ENCODE measurements around the gene FARP1.

FARP1 gene

DNA sequence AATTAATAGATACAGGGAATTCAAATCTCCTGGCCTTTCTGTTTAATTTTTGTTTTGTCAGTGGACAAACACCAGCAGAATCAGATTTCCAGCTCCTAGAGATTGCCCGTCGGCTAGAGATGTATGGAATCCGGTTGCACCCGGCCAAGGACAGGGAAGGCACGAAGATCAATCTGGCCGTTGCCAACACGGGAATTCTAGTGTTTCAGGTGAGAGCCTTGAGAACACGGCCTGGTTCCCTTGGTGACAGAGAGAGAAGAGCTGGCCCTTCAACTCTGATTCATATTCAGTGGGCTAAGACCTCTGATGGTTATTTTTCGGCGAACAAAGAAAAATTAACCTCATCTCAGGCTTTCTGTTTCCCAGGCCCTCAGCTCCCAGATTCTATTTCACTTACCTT is 242.7 kb downstream of the FARP1 start:
- H3K4me3 Mint-ChIP-seq = no peak overlapping the region
- H3K9me3 Mint-ChIP-seq = no peaks in the 10 kb centered on the region
- H3K27ac Mint-ChIP-seq = no peak overlapping the region
- H3K4me1 Mint-ChIP-seq (ENCODE audit: low read depth) = no peaks in the 10 kb centered on the region
- DNase-seq = no peak
- H3K27me3 Mint-ChIP-seq = peaks cover 39% of the 10 kb centered on the region
- no peaks in the 10 kb centered on the region for H3K36me3 Mint-ChIP-seq (ENCODE audit: low read depth)

DNA sequence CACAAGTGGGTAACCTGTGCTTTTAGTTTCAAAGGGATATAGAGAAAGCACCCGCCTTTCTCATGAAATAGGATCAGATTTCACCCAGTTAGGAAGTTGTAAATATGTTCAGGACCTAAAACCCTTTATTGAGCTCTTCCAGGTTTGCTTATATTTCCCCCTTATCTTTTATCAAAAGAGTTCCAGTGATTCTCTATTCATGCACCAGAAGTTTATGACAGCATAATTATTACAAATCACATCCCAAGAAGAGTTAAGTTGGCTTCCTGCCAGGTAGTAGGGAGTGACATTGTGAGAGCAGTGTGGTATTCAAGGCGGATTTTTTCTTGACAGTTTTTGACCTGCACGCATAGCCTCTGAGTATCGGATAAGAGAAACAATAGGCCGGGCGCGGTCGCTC is 243.7 kb downstream of the FARP1 start:
- Mint-ChIP-seq H3K27me3 (peaks cover 39% of the 10 kb centered on the region), H3K27ac (no peak overlapping the region), H3K36me3 (ENCODE audit: low read depth) (no peaks in the 10 kb centered on the region), H3K4me1 (ENCODE audit: low read depth) (no peaks in the 10 kb centered on the region), H3K9me3 (no peaks in the 10 kb centered on the region), H3K4me3 (no peak overlapping the region)
- no peak for DNase-seq

DNA sequence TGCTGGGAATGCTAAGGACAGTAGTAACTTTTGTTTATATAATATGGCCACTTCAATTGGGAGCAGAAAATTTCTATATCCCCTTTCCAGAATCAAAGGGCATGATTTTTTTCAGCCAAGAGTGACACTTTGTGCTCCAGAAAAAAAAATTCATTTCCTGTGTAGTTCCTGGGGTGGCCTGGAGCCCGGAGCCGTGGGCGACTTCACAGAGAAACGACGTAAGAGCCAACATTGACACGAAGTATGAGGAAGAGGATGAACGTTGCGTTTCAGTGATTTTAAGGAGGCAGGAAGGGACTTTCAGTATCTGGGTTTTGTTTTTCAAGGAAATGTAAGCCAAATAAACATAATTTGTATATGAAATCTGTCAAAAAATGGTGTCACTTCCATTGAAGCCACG is 246.4 kb downstream of the FARP1 start:
- Mint-ChIP-seq H3K9me3 (no peaks in the 10 kb centered on the region), H3K4me1 (ENCODE audit: low read depth) (no peaks in the 10 kb centered on the region), H3K27me3 (peaks cover 28% of the 10 kb centered on the region), H3K36me3 (ENCODE audit: low read depth) (no peaks in the 10 kb centered on the region), H3K4me3 (no peak overlapping the region), H3K27ac (no peak overlapping the region)
- no peak for DNase-seq

DNA sequence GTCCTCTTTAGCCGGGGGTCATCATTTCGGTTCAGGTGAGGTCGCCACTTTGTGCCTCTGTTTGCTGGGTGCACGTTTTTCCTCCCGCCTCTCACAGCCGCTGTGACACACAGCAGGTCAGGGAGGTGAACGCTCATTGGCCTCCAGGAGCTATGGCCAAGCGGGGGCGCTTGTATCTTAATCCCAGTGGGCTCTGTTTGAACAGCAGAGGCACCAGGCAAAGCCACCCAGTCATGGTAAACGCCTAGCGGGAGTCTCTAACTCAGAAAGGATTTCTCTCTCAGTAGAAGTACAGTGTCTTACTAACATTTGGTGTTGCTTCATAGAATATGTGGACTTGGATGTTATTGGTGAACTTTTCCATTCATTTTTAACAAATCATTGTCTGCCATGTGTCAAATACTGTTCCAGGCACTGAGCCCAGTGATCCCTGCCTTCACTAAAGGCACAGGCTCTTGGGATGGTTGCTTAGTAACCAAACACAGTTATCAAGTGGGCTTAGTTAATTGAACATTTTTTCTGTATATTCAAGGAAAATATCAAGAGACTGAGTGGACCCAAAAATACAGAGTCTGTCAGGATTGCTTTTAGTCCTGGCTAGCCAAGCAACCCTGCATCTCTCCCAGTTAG is 247.3 kb downstream of the FARP1 start:
- H3K27ac Mint-ChIP-seq = no peak overlapping the region

DNA sequence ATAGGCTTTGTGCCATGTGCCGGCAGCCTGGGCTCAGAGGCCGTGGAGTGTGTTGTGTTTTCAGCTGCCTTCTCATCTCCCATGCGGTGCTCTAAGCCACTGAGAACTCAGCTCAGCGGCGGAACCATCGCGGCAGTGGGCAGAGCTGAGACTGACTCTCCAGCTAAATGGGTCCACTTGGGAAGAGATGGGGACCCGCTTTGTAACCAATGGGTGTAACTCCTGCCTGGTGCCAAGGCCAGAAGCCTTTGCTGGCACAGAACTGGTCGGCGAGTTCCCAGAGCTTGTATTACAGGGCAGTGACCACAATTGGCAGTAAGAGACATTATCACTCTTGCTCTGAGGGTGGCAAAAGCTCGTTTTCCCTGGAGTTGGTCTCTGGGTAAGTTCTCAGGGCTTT is 251.0 kb downstream of the FARP1 start:
- DNase-seq = no peak
- H3K9me3 Mint-ChIP-seq = no peaks in the 10 kb centered on the region
- H3K36me3 Mint-ChIP-seq (ENCODE audit: low read depth) = no peaks in the 10 kb centered on the region
- no peaks in the 10 kb centered on the region for H3K4me1 Mint-ChIP-seq (ENCODE audit: low read depth)
- no peak overlapping the region for H3K27ac Mint-ChIP-seq
- no peak overlapping the region for H3K4me3 Mint-ChIP-seq
- peaks cover 11% of the 10 kb centered on the region for H3K27me3 Mint-ChIP-seq

More for the DNA sequence above, 247.3 kb downstream of the FARP1 start:
- no peaks in the 10 kb centered on the region for H3K36me3 Mint-ChIP-seq (ENCODE audit: low read depth)
- DNase-seq = no peak
- no peaks in the 10 kb centered on the region for H3K4me1 Mint-ChIP-seq (ENCODE audit: low read depth)
- peaks cover 21% of the 10 kb centered on the region for H3K27me3 Mint-ChIP-seq
- no peaks in the 10 kb centered on the region for H3K9me3 Mint-ChIP-seq
- H3K4me3 Mint-ChIP-seq = no peak overlapping the region

DNA sequence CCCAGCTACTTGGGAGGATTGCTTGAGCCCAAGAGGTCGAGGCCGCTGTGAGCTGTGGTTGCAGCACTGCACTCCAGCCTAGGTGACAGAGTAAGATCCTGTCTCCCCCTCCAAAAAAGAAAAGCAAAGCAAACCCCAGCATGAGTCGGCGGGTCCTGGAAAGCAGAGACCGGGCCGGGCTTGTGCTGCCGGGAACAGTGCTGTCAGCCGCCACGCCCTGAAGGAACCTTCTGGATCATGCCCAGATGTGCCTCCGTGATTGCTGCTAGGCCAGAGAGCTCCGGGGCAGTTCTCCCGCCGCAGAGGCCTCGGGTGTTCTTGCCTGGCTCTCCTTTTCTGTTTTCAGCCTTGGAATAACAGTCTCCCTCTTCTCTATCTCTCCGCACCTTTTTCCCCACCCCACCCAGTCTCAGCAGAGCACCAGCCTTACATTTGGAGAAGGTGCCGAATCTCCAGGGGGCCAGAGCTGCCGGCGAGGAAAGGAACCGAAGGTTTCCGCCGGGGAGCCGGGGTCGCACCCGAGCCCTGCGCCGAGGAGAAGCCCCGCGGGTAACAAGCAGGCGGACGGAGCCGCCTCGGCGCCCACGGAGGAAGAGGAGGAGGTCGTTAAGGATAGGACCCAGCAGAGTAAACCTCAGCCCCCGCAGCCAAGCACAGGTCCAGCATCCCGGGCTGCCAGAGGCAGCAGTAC is 252.1 kb downstream of the FARP1 start:
- H3K27me3 Mint-ChIP-seq = peaks cover 5% of the 10 kb centered on the region

DNA sequence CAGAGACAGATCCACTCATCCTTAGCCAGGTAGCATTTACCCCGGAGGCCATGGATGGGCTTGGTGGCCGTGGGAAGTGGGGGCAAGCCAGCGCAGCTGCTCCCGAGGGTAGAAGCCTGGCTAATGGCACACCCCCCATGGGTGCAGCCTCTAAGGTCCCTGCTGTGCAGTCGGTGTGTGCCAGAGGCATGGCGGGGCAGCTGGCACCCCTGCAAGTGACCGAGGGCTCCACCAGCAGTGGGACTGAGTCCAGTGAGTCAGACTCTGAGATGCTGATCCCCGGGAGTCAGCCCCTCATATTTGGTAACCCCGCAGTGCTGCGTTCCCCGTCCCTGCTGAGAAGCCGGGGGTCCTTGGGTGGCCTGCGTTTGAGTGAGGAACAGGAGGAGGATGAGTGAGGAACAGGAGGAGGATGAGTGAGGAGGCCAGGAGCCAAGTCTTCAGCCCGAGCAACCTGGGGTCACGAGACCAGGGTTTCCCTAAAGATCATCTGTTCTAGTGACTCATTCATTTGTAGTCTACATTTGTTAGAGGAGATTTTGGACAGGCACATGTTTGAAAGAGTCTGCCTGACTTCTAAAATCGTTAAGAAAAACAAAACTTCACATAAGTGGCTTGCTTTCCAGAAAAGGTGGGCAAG is 253.3 kb downstream of the FARP1 start:
- peaks cover 5% of the 10 kb centered on the region for H3K27me3 Mint-ChIP-seq
- no peaks in the 10 kb centered on the region for H3K4me1 Mint-ChIP-seq (ENCODE audit: low read depth)
- H3K4me3 Mint-ChIP-seq = no peak overlapping the region
- no peak for DNase-seq
- no peaks in the 10 kb centered on the region for H3K9me3 Mint-ChIP-seq
- H3K36me3 Mint-ChIP-seq (ENCODE audit: low read depth) = no peaks in the 10 kb centered on the region
- H3K27ac Mint-ChIP-seq = no peak overlapping the region

More for the DNA sequence above, 252.1 kb downstream of the FARP1 start:
- Mint-ChIP-seq H3K4me1 (ENCODE audit: low read depth) (no peaks in the 10 kb centered on the region), H3K9me3 (no peaks in the 10 kb centered on the region), H3K36me3 (ENCODE audit: low read depth) (no peaks in the 10 kb centered on the region), H3K27ac (no peak overlapping the region), H3K4me3 (no peak overlapping the region)
- no peak for DNase-seq

DNA sequence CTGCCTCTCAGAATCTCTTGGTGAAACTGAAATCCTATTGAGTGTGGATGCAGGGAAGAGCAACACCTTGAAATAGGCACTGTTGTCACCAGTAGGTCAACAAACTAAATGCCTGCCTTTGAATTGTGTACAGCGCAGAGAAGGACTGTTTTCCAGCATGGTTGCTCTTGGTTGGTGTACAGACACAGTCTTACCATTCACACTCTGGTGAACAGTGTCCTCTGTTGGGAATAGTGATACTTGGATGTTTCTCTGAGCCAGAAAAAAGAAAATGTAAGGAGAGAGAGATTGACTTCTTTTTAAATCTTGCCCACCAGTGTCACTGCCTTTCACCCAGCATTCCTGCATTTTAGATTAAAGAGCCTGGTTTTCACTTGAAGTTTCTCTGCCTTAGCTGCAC is 254.3 kb downstream of the FARP1 start:
- Mint-ChIP-seq H3K4me3 (no peak overlapping the region), H3K27me3 (peaks cover 5% of the 10 kb centered on the region), H3K36me3 (ENCODE audit: low read depth) (no peaks in the 10 kb centered on the region), H3K9me3 (no peaks in the 10 kb centered on the region), H3K27ac (no peak overlapping the region), H3K4me1 (ENCODE audit: low read depth) (no peaks in the 10 kb centered on the region)
- no peak for DNase-seq

DNA sequence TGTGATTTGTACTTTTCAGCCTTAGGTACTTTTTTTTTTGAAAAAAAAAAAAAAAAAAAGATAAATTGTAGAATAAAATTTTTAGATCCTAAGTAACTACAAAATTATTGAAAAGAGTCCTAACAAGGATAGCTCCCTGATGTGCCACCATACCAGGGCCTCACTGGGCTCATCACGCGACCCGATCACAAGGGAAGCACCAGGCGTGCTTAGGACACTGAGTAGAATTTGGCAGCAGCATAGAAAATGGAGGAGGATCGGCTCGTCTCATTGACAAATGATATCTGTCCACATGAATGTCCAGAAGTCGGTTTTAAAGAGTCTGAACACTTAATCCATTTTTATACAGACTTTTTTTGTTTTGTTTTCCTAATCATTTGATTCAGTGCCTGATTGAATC is 255.0 kb downstream of the FARP1 start:
- H3K27ac Mint-ChIP-seq = no peak overlapping the region

DNA sequence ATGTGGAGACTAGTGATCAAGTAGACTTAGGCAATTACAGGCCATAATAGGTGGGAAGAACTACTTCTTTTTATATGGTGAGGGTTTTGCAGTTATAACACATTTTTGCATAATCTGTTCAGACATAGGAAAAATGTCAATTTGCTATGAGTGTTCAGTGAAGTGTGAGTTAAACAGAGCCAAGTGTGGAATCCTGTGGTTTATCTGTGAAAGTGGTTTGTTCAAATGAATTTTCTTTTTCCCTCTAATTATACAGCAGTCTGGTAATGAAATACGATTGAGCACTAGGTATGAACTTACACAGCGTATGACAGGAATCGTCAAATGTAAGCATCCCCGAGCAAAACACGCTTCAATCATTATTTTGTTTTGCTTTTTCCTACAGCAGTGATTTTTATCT is 255.7 kb downstream of the FARP1 start:
- Mint-ChIP-seq H3K9me3 (no peaks in the 10 kb centered on the region), H3K36me3 (ENCODE audit: low read depth) (no peaks in the 10 kb centered on the region), H3K27me3 (peaks cover 5% of the 10 kb centered on the region), H3K4me1 (ENCODE audit: low read depth) (no peaks in the 10 kb centered on the region), H3K4me3 (no peak overlapping the region), H3K27ac (no peak overlapping the region)
- no peak for DNase-seq

More for the DNA sequence above, 255.0 kb downstream of the FARP1 start:
- Mint-ChIP-seq H3K4me3 (no peak overlapping the region), H3K27me3 (peaks cover 5% of the 10 kb centered on the region), H3K4me1 (ENCODE audit: low read depth) (no peaks in the 10 kb centered on the region), H3K36me3 (ENCODE audit: low read depth) (no peaks in the 10 kb centered on the region), H3K9me3 (no peaks in the 10 kb centered on the region)
- no peak for DNase-seq

DNA sequence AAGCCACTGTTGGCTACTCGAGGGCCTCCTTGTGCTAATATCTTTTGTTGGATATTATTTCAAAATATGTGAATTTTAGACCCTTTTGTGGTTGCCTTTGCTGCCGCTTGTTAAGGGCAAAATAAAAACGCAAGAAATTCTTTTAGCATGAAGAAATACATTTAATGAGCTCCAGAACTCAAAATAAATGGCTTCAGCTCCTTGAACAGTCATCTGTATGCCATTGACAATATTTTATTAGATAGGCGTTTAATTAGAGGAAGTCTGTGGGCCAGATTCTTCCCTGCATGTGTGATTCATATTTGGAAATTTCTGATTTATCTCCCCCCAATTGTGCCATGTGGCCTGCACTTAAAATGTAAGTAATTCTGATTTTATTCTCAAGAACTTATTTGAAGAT is 256.9 kb downstream of the FARP1 start:
- Mint-ChIP-seq H3K9me3 (no peaks in the 10 kb centered on the region), H3K36me3 (ENCODE audit: low read depth) (no peaks in the 10 kb centered on the region), H3K27me3 (peaks cover 5% of the 10 kb centered on the region), H3K4me3 (no peak overlapping the region), H3K27ac (no peak overlapping the region), H3K4me1 (ENCODE audit: low read depth) (no peaks in the 10 kb centered on the region)
- no peak for DNase-seq

DNA sequence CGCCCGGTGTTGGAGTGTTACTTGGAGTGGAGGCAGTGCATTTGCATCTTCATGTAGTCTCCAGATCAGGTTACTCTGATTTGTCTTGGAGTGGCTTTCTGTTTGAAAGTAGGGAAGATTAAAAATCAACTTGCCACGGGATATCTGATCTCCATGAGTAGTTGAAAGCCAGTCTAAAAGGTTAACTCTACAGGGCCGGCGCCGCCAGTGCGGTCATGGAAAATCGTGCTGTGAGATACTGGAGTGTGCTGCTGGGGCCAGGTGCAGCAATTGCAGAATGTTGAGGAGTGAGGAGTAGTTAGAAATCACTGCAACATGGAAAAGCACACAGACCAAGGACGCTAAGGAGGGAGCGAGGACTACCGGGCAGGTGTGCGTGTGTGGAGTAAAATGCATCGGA is 259.0 kb downstream of the FARP1 start:
- no peaks in the 10 kb centered on the region for H3K9me3 Mint-ChIP-seq
- H3K4me3 Mint-ChIP-seq = no peak overlapping the region
- peaks cover 5% of the 10 kb centered on the region for H3K27me3 Mint-ChIP-seq
- H3K4me1 Mint-ChIP-seq (ENCODE audit: low read depth) = no peaks in the 10 kb centered on the region
- DNase-seq = no peak
- H3K27ac Mint-ChIP-seq = no peak overlapping the region
- no peaks in the 10 kb centered on the region for H3K36me3 Mint-ChIP-seq (ENCODE audit: low read depth)

DNA sequence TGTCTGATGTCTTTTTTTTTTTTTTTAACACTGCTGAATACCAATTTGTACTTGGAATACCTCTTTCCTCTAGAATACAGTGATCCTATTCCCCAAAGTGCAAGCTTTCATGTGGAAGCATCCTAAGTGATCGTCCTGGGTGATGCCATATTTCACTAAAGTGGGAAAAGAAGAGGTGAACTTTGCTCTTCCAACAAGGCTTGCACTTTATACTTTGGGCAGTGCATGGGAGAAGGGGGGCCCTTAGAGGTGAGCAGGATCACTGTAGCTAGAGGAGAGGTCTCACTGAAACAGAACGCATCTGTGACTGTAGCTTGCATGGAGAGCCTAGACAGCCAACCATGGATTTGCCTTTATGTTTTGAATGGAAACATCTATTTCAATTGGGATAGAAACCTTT is 260.2 kb downstream of the FARP1 start:
- H3K4me1 Mint-ChIP-seq (ENCODE audit: low read depth) = no peaks in the 10 kb centered on the region
- no peak overlapping the region for H3K27ac Mint-ChIP-seq
- DNase-seq = no peak
- H3K27me3 Mint-ChIP-seq = no peaks in the 10 kb centered on the region
- H3K36me3 Mint-ChIP-seq (ENCODE audit: low read depth) = no peaks in the 10 kb centered on the region
- H3K4me3 Mint-ChIP-seq = no peak overlapping the region
- no peaks in the 10 kb centered on the region for H3K9me3 Mint-ChIP-seq

DNA sequence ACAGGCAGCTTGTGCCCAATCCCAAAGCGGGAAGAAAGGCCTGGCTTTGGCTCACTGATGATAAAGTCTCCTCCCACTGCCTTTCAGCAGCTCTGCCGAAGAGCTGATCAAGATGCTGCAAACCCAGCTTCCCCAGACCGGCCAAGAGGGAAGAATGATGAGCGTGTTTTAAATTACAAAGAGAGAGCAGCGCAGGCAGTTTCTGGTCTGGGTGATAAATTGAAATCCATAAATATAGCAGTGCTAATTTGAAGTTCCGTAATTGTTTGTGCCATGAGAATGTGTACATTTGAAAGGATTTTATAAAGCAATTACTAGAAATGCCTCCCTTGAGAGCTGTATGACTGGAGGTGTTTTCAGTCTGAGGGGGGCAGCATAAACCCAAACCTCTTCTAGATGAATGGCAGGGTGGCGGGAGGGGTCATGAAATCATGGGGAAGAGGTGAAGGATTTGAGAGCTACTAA is 262.2 kb downstream of the FARP1 start:
- no peak for DNase-seq
- Mint-ChIP-seq H3K27ac (no peak overlapping the region), H3K27me3 (no peaks in the 10 kb centered on the region), H3K9me3 (no peaks in the 10 kb centered on the region), H3K4me3 (no peak overlapping the region), H3K4me1 (ENCODE audit: low read depth) (no peaks in the 10 kb centered on the region), H3K36me3 (ENCODE audit: low read depth) (no peaks in the 10 kb centered on the region)

DNA sequence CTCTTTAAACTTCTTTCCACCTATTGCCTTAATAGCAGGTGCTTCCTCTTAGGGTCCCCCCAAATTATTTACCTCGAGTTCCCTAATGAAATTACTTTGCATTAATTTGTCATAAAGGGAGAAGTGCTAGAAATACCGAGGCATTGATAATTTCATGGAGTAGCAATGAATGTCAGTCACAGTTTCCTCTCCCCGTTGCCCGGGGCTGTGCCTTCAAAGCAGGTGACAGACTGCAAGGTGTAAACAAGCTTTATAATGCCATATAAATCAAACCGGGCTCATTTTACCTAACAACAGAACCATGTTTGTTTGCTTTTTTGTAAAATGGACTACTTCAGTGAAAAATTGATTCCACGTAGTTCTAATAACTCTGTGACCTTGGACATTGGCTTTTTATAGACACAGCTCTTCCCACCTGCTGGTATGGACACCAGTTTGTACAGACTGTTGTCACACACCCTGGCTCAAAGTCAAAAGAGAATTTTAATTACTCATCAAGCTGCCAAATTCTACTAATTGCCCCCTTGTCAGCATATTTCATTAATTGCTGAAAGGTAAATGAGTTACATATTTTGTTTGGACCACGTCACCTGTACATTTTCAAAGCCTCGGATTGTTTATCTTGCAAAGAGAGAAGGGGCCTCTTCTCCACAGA is 262.9 kb downstream of the FARP1 start:
- H3K4me1 Mint-ChIP-seq (ENCODE audit: low read depth) = no peaks in the 10 kb centered on the region
- H3K36me3 Mint-ChIP-seq (ENCODE audit: low read depth) = no peaks in the 10 kb centered on the region
- no peak overlapping the region for H3K4me3 Mint-ChIP-seq
- no peaks in the 10 kb centered on the region for H3K9me3 Mint-ChIP-seq
- H3K27ac Mint-ChIP-seq = no peak overlapping the region
- no peak for DNase-seq
- H3K27me3 Mint-ChIP-seq = peaks cover under 1% of the 10 kb centered on the region
